Heart right ventricle (tissue), 16 donors: ENCODE data around the gene BFSP2. TPM values are rescaled to one million over a fixed set of nuclear protein-coding genes. Genes with fewer than 3 reads are reported as not detected.

Experiments used
- ATAC-seq, 8 donors: fragments of 200-7000 bp; cut with Tn5 transposase; one replicate each; pipeline ENCODE4 v1.9.1; 2020; ENCODE audit warnings: mild to moderate bottlenecking in 8 of 8, moderate library complexity in 8 of 8, moderate number of reproducible peaks in 1 of 8
- DNase-seq, 2 donors: peaks; one replicate each; pipeline ENCODE4 v3.0.0-alpha.2; 2020
- H3K27ac ChIP-seq, 10 donors: fragments of 200-600 bp; sonication (generic) in 2 of 10; one replicate each; pipeline versions ENCODE4 v1.5.0 to v1.8.0; 2020 to 2022; ENCODE audit warnings: mild to moderate bottlenecking in 3 of 10
- H3K27me3 ChIP-seq, 7 donors: fragments of 200-600 bp; one replicate each; pipeline ENCODE4 v1.8.0; 2021 to 2022; ENCODE audit warnings: mild to moderate bottlenecking in 2 of 7
- H3K36me3 ChIP-seq, 9 donors: fragments of 200-600 bp; sonication (generic) in 1 of 9; one replicate each; pipeline versions ENCODE4 v1.5.0 to v1.8.0; 2020 to 2022; ENCODE audit warnings: mild to moderate bottlenecking in 2 of 9
- H3K4me1 ChIP-seq, 9 donors: fragments of 200-600 bp; sonication (generic) in 1 of 9; one replicate each; pipeline versions ENCODE4 v1.5.0 to v1.8.0; 2020 to 2022; ENCODE audit warnings: mild to moderate bottlenecking in 4 of 9
- H3K4me3 ChIP-seq, 10 donors: fragments of 200-600 bp; sonication (generic) in 2 of 10; one replicate each; pipeline versions ENCODE4 v1.5.0 to v1.8.0; 2020 to 2022; ENCODE audit warnings: mild to moderate bottlenecking in 7 of 10, moderate library complexity in 2 of 10
- H3K9me3 ChIP-seq, 11 donors: fragments of 200-600 bp in 10 of 11; sonication (generic) in 2 of 11; one replicate each; pipeline versions ENCODE4 v1.5.0 to v1.8.0; 2013 to 2022; ENCODE audit warnings: mild to moderate bottlenecking in 2 of 11, control low read depth in 1 of 11, moderate library complexity in 1 of 11
- WGBS, 2 donors: extraction: QIAGEN DNeasy Blood & Tissue Kit; methylation state at CpG; one replicate each; pipeline ENCODE4 v1.1.7; 2013; ENCODE audit warnings: inconsistent platforms in 1 of 2; 5-methylcytosine and 5-hydroxymethylcytosine counted together
- intact Hi-C, 10 donors: fragments of 100-400 bp; cut with DNase I; formaldehyde crosslinking; loops; one replicate each; pipeline versions ENCODE4 v1.11.1 to v1.14.2; 2022
- polyA plus RNA-seq, 2 donors: library from polyadenylated mRNA; stranded (reverse); fragments of 200-250 nt; gene quantifications; one replicate each; pipeline ENCODE4 v1.2.3, GENCODE V29; 2013
- total RNA-seq, 10 donors: library from RNA; stranded (reverse); fragmentation: NEBNext Ultra II Directional in 3 of 10; extraction: Animal tissue kit (Norgen Biotek cat#: 25700) in 3 of 10; gene quantifications; one replicate each; pipeline versions ENCODE4 v1.2.1 to v1.2.4, GENCODE V29; 2021 to 2023
- TF ChIP-seq, protein P1 (sequence below), 9 donors: fragments of 200-600 bp; sonication (generic) in 2 of 9; IDR thresholded peaks; one replicate each; pipeline versions ENCODE4 v1.5.0 to v1.8.0; 2021 to 2022; ENCODE audit warnings: antibody characterized with exemption in 9 of 9, mild to moderate bottlenecking in 5 of 9, moderate library complexity in 1 of 9
- donor health status: Arrhythmogenic right ventricular cardiomyopathy.
- donor health status: ischemic (EF 13 %, LVEDD 7.1; RV severe dilation, severe dysfunction).
- donor health status: healthy with polysubstance abuse.
- donor health status: DM: no; HTN: yes; CAD: no.
- donor health status: DM: no; HTN: no; CAD: no.
- donor health status: ischemic (EF 25% LVEDD 6.9; RV normal size, moderate dysfunction).
- donor health status: ischemic (EF 25% LVEDD 5.7; RV mildly dilated, moderate dysfunction).
- donor health status: healthy.
- donor health status: DM: yes; HTN: yes; CAD: no.
- donor health status: Ischemic cardiomyopathy.
- donor health status: ischemic (EF 35%, LVEDD 5.7; RV mildly dilated, moderate dysfunction).
- donor health status: nonischemic (EF 11% LVEDD 7.7; RV severe dilation, severe dysfunction).
- donor health status: DM: yes; HTN: yes; CAD: no.
- donor health status: PGD.
- donor health status: ischemic (EF 29% LVEDD 5.4; RV normal size, mild dysfunction).
- donor health status: nonischemic (EF 23%, LVEDD 6.1; RV moderate dilation, normal function).

BFSP2 gene
- total and polyA plus RNA-seq, 12 donors: 0.17 TPM; not detected in 11

DNA sequence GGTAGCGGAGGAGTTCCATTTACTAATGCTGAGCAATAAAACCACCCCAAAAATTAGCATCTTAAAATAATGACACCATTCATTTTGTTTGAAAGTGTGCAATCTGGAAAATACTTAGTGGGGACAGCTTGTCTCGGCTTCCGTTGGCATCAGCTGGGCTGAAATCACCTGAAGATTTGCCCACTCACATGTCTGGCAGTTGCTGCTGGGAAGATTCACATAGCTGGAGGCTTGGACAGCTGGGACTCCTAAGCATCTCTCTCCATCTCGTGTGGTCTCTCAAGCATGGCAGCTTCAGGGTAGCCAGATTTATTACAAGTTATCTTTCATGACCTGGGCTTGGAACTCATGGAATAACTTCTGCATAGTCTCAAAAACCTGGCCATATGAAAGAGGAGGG lies 38.4 kb upstream of the BFSP2 start:
- DNase-seq: no peak
- 87 to 90% methylated on average over 4 of the region's 4 CpGs for WGBS, 2 donors
- no peaks in the 10 kb centered on the region for H3K4me1 ChIP-seq
- ATAC-seq: no peak
- H3K36me3 ChIP-seq: no peaks in the 10 kb centered on the region
- H3K27me3 ChIP-seq: peaks cover 0 to 6% (median 0%) of the 10 kb centered on the region in 7 donors
- TF ChIP-seq, protein P1, sequence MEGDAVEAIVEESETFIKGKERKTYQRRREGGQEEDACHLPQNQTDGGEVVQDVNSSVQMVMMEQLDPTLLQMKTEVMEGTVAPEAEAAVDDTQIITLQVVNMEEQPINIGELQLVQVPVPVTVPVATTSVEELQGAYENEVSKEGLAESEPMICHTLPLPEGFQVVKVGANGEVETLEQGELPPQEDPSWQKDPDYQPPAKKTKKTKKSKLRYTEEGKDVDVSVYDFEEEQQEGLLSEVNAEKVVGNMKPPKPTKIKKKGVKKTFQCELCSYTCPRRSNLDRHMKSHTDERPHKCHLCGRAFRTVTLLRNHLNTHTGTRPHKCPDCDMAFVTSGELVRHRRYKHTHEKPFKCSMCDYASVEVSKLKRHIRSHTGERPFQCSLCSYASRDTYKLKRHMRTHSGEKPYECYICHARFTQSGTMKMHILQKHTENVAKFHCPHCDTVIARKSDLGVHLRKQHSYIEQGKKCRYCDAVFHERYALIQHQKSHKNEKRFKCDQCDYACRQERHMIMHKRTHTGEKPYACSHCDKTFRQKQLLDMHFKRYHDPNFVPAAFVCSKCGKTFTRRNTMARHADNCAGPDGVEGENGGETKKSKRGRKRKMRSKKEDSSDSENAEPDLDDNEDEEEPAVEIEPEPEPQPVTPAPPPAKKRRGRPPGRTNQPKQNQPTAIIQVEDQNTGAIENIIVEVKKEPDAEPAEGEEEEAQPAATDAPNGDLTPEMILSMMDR (IDR thresholded peaks at IDR 0.05): no peak
- no peak overlapping the region for H3K27ac ChIP-seq
- intact Hi-C loops: no loop called here
- H3K9me3 ChIP-seq: peaks cover 0 to 9% (median 0%) of the 10 kb centered on the region in 11 donors
- no peak overlapping the region for H3K4me3 ChIP-seq

DNA sequence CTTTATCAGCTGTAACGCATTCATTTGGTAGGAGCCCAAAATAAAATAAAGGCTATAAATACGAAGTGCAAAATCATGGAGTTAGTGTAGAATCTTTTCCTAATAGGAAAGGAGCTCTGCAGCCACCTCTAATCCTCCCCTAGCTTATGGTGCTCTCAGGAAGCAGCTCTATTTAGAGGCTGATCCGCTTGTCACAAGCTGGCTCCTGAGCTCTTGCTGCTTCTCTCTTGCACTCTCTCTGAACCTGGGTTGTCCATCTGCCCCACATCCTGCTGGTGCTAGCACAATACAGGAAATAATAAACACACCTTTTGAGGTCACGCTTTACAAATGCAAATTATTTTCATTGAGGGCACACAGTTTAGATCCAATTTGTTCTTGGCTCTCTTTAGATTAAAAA lies 37.3 kb upstream of the BFSP2 start:
- no peaks in the 10 kb centered on the region for H3K36me3 ChIP-seq
- intact Hi-C loops: no loop called here
- no peaks in the 10 kb centered on the region for H3K9me3 ChIP-seq
- peaks cover 0 to under 1% (median 0%) of the 10 kb centered on the region in 9 donors for H3K4me1 ChIP-seq
- H3K4me3 ChIP-seq: no peak overlapping the region
- WGBS, 2 donors: 79 to 80% methylated on average over 4 of the region's 4 CpGs
- DNase-seq (no peak), ATAC-seq (no peak)
- H3K27ac ChIP-seq: no peak overlapping the region
- peaks cover 0 to 6% (median 0%) of the 10 kb centered on the region in 7 donors for H3K27me3 ChIP-seq
- TF ChIP-seq, protein P1 (IDR thresholded peaks at IDR 0.05): no peak

DNA sequence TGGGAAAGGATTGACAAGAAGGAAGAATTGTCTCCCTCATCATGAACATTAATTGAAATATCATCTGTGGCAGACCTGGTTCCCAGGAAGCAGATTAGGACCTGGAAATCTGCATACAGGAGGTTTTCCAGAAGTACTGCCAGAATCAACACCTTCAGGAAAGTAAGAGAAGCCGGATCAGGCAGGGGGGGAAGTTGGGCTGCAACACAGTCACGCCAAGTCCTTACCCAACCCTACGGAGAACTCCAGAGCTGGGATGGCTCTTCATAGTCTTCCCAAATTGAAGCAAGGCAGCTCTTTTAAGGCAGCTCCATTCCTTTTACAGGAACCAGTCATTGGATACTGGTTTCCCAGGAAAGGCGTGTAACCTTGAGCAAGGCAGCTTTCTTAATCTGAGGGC lies 35.2 kb upstream of the BFSP2 start:
- no peak for ATAC-seq
- intact Hi-C loops: no loop called here
- TF ChIP-seq, protein P1 (IDR thresholded peaks at IDR 0.05): no peak
- Histone ChIP-seq H3K27ac (no peak overlapping the region), H3K4me1 (peaks cover 0 to 6% (median 0%) of the 10 kb centered on the region in 9 donors), H3K4me3 (no peak overlapping the region), H3K27me3 (peaks cover 0 to under 1% (median 0%) of the 10 kb centered on the region in 7 donors), H3K9me3 (no peaks in the 10 kb centered on the region), H3K36me3 (no peaks in the 10 kb centered on the region)
- 80 to 98% methylated on average over 4 of the region's 4 CpGs for WGBS, 2 donors
- DNase-seq: no peak

DNA sequence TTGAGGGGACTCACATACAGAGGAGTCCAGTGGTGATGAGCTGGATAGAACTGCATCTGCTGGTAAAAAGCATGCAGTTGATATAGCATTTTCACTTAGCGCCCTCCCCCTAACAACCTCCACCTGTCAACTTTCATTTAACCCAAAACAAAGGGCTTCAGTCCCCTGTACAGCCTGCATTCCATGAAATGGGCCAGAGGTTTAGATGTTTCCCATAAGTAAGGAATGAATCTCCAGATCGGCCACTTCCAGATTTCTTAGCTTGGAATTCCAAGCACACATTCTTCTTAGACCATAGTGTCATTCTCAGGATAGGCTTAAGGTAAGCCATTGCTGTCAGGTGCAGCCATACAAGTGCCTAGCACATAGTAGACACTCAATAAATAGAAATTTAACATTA lies 32.9 kb upstream of the BFSP2 start:
- intact Hi-C loops: no loop called here
- 94% methylated on average over 2 of the region's 2 CpGs for WGBS, 2 donors
- ATAC-seq (no peak), DNase-seq (no peak)
- Histone ChIP-seq H3K27ac (no peak overlapping the region), H3K4me1 (peaks cover 0 to 6% (median 0%) of the 10 kb centered on the region in 9 donors), H3K9me3 (no peaks in the 10 kb centered on the region), H3K27me3 (no peaks in the 10 kb centered on the region), H3K4me3 (no peak overlapping the region), H3K36me3 (no peaks in the 10 kb centered on the region)
- TF ChIP-seq, protein P1 (IDR thresholded peaks at IDR 0.05): no peak
